NCI-H345 (cell line): Measurements from ENCODE around the gene PALMD.

ENCODE experiments used
- DNase-seq: peaks from one replicate; lab custom pipeline; 2025; lab: John Stamatoyannopoulos, UW

PALMD gene

GRCh38 chr1:99635664-99636063, 10.2 kb upstream of the PALMD start:
- no peak for DNase-seq

GRCh38 chr1:99636647-99637175, 9.2 kb upstream of the PALMD start:
- no peak for DNase-seq

- DNase-seq: no peak
Observed at GRCh38 chr1:99638853-99639252, 7.1 kb upstream of the PALMD start.

GRCh38 chr1:99639408-99639807, 6.5 kb upstream of the PALMD start:
- no peak for DNase-seq

- no peak for DNase-seq
Observed at GRCh38 chr1:99639945-99640344, 6.0 kb upstream of the PALMD start.

GRCh38 chr1:99640672-99641071, 5.2 kb upstream of the PALMD start:
- DNase-seq: no peak

- no peak for DNase-seq
Observed at GRCh38 chr1:99641558-99641957, 4.4 kb upstream of the PALMD start.

GRCh38 chr1:99642053-99642452, 3.9 kb upstream of the PALMD start:
- no peak for DNase-seq

GRCh38 chr1:99643021-99643779, 2.7 kb upstream of the PALMD start:
- no peak for DNase-seq

- no peak for DNase-seq
Observed at GRCh38 chr1:99644279-99645004, 1.5 kb upstream of the PALMD start.

- no peak for DNase-seq
Observed at GRCh38 chr1:99645203-99645602, 710 bp upstream of the PALMD start.

- DNase-seq: no peak
Observed at GRCh38 chr1:99646868-99647267, 955 bp downstream of the PALMD start.

GRCh38 chr1:99647490-99647889, 1.6 kb downstream of the PALMD start:
- no peak for DNase-seq

- DNase-seq: no peak
Observed at GRCh38 chr1:99648107-99648506, 2.2 kb downstream of the PALMD start.

- no peak for DNase-seq
Observed at GRCh38 chr1:99650030-99650429, 4.1 kb downstream of the PALMD start.

- no peak for DNase-seq
Observed at GRCh38 chr1:99650773-99651437, 5.0 kb downstream of the PALMD start.

- DNase-seq: no peak
Observed at GRCh38 chr1:99652881-99653281, 7.0 kb downstream of the PALMD start.

GRCh38 chr1:99655376-99655775, 9.5 kb downstream of the PALMD start:
- DNase-seq: no peak

- no peak for DNase-seq
Observed at GRCh38 chr1:99656701-99657100, 10.8 kb downstream of the PALMD start.

GRCh38 chr1:99657213-99658030, 11.5 kb downstream of the PALMD start:
- DNase-seq: no peak

- no peak for DNase-seq
Observed at GRCh38 chr1:99658031-99658290, 12.0 kb downstream of the PALMD start.

GRCh38 chr1:99659755-99660210, 13.9 kb downstream of the PALMD start:
- DNase-seq: no peak
